ENCODE results near the gene OR6V1.

Gene OR6V1

DNA sequence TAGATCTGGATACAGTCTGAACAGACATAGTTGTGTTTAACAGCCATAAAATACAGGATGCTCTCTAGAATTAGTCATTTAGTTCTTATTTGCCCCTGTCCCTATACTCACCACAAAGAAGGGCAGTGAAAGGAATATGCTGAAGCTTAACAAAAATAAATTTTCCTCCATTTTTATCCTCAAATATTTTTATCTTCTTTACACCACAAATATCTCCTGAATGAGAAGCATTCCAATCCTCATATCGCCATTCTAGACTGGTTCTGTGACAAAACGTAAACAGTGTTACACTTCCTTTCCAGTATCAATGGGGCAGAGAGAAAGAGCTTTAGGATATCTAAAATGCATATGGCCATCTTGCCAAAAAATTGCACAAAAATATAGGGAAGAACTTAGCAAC, 26.8 kb upstream of the OR6V1 start:
- Mint-ChIP-seq H3K27me3 (peaks cover 23% of the 10 kb centered on the region), H3K36me3 (ENCODE audit: low read depth) (no peaks in the 10 kb centered on the region), H3K9me3 (no peaks in the 10 kb centered on the region), H3K27ac (no peak overlapping the region), H3K4me1 (ENCODE audit: low read depth) (no peaks in the 10 kb centered on the region), H3K4me3 (no peak overlapping the region)
- DNase-seq, result no peak

DNA sequence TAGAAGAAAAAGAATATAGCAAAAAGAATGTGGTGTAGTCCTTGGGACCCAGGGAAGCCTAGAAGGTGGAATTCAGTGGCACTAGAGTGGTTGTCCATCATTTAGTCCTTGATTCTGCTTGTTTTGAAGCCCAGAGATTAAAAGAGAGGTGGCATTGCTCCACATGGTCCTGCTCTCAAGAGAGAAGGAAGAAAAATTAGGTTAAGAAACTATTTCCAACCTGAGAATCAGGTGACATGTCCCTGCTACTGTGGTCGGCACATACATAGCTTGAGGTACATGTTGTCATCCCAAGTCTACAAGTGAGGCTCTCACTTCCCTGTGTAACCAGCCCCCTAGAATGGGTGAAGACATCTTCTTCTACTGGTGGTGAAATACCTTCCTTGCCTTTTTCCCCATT, 25.1 kb upstream of the OR6V1 start, which contains the start of gene OR9A2:
OR9A2 (minus strand) TSS at position 101 of the 400 bp plus-strand sequence; CDS start at position 101, 0 bp downstream.
- Mint-ChIP-seq H3K36me3 (ENCODE audit: low read depth) (no peaks in the 10 kb centered on the region), H3K27me3 (peaks cover 28% of the 10 kb centered on the region), H3K27ac (no peak within 1 kb of the TSS), H3K9me3 (no peaks in the 10 kb centered on the region), H3K4me3 (no peak within 1 kb of the TSS), H3K4me1 (ENCODE audit: low read depth) (no peaks in the 10 kb centered on the region)
- DNase-seq, result no peak

DNA sequence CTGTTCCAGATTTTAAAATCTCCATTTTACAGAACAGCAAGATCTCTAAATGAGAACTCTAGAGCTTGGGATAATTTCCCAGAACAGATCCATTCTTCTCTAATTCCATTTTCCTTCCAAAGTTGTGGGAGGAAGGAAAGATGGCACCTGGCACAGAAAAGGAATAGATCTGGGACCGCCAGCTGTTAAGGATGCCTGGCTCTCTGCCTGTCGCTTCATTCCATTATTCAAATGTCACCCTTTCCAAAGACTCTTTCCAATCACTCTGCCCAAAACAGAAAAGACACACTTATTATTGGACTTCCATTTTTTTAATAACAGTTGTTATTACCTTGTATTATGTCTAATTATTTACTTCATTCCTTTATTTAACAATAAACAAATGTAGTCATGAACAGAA, 24.5 kb upstream of the OR6V1 start:
- H3K4me3 Mint-ChIP-seq, result no peak overlapping the region
- no peak overlapping the region for H3K27ac Mint-ChIP-seq
- peaks cover 28% of the 10 kb centered on the region for H3K27me3 Mint-ChIP-seq
- no peaks in the 10 kb centered on the region for H3K9me3 Mint-ChIP-seq
- no peaks in the 10 kb centered on the region for H3K36me3 Mint-ChIP-seq (ENCODE audit: low read depth)
- H3K4me1 Mint-ChIP-seq (ENCODE audit: low read depth), result no peaks in the 10 kb centered on the region
- DNase-seq, result no peak

DNA sequence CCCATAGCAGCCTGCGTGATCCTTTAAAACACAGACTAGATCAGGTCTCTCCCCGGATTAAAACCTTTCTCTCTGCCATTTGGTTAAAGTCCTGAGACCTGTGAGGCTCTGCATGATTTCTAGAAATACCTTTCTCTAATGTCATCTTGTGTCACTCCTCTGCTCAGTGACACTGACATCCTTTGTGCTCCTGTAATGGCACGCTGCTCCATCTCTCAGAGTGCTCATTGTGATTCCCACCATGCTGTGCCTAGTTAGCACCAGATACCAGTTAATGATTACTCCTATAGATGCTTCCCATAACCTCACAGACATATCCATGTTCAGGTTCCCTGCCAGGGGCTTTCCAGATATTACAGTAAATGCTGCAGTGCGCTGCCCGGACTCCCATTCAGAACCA, 13.5 kb upstream of the OR6V1 start:
- Mint-ChIP-seq H3K27ac (no peak overlapping the region), H3K4me1 (ENCODE audit: low read depth) (no peaks in the 10 kb centered on the region), H3K4me3 (no peak overlapping the region), H3K9me3 (peaks cover 6% of the 10 kb centered on the region), H3K36me3 (ENCODE audit: low read depth) (no peaks in the 10 kb centered on the region), H3K27me3 (peaks cover 9% of the 10 kb centered on the region)
- no peak for DNase-seq

DNA sequence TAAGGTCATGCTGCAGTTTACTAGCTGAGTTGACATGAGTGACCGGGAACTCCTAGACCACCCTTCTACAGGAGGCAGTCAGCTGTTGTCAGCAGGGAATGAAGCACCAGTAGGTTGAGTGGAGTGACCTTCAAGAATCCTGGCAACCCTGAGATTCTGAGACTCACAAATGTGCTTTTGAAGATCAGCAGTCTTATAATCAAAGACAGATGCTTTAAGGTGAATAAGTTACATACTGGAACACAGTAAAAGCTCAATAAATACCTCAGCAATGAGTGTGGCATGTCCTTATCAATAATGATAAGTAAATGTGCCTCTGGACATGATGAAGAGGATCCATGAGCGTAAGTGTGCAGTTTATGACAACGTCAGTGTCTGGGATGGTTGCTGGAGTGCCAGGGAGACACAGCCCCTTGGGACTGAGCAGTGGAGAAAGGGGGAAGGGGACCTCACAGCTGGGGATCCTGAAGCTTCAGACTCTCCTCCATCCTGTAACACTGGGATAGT, 11.9 kb upstream of the OR6V1 start:
- Mint-ChIP-seq H3K36me3 (ENCODE audit: low read depth) (no peaks in the 10 kb centered on the region), H3K4me1 (ENCODE audit: low read depth) (no peaks in the 10 kb centered on the region), H3K9me3 (no peaks in the 10 kb centered on the region), H3K27me3 (peaks cover 14% of the 10 kb centered on the region), H3K27ac (no peak overlapping the region), H3K4me3 (no peak overlapping the region)
- DNase-seq, result no peak

DNA sequence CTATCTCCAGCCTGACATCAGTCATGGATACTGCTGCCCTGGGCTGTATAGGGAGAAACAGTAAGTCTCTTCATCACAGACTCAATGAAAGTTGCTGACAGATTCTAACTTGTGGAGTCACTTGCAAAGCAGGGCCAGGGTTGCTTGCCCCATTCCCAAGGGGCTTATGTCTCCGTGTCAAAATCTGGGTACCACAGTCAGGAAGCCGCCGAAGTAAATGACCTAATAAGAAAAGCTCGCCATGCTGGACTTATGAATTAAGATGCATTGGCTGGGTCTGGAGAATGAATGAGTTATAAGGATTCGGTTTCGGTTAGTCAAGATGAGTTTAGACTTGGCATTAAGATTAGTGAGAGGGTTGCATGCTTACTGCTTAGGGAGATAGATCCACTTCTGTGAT, 10.8 kb upstream of the OR6V1 start:
- H3K9me3 Mint-ChIP-seq, result no peaks in the 10 kb centered on the region
- H3K4me3 Mint-ChIP-seq, result no peak overlapping the region
- no peaks in the 10 kb centered on the region for H3K4me1 Mint-ChIP-seq (ENCODE audit: low read depth)
- H3K27me3 Mint-ChIP-seq, result peaks cover 20% of the 10 kb centered on the region
- no peaks in the 10 kb centered on the region for H3K36me3 Mint-ChIP-seq (ENCODE audit: low read depth)
- H3K27ac Mint-ChIP-seq, result no peak overlapping the region
- DNase-seq, result no peak

DNA sequence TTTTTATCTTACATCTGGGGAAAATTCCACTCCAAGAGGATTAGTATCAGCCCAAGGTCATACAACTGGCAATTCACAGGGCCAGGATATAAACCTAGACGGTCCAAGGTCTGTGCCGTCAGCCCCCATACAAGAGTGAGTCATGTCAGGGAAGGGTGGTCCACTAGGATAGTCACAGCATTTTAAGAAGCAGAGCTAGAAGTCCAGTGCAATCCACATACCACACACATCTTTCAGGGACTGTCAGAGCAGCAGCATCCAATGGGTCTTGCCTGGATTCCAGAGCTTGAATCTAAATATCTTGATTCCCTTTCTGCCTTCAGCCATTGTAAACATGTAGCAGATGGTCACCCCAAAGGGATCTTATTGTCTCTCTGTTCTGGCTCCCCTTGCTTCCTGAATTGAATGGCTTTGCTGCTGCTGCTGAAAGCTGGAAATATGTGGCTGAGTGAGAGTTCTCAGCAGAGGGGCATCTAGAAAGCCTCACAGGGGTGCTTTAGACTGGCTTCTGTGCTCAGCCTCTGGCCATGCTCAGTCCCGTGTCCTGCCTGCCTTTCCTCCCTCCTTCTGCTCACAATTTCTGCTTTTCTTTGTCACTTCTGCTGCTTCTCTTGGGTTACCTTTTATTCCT, 9.9 kb upstream of the OR6V1 start:
- DNase-seq, result no peak
- no peaks in the 10 kb centered on the region for H3K4me1 Mint-ChIP-seq (ENCODE audit: low read depth)

DNA sequence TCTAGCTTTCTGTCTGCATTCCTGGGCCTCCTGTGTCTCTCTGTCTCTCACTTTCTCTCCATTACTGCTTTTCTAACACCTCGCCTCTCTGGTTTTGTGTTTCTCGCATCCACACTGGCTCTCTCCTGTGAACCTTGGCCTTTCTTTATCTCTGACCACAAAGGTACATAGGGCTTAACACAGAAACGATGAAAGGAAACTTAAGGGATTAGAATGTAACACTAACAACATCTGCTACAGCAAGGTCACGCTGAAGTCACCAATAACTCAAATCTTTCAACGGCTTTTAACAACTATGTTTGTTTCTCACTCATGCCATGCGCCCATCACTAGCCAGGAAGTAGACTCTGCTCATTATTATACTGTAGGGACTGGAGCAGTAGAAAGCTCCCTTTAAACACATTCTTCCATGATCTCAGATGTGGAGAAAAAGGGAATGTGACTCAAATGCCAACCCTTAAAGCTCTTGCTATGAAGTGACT, 9.3 kb upstream of the OR6V1 start:
- H3K27me3 Mint-ChIP-seq, result peaks cover 23% of the 10 kb centered on the region
- H3K36me3 Mint-ChIP-seq (ENCODE audit: low read depth), result no peaks in the 10 kb centered on the region
- no peak for DNase-seq
- H3K4me3 Mint-ChIP-seq, result no peak overlapping the region
- no peaks in the 10 kb centered on the region for H3K9me3 Mint-ChIP-seq
- no peaks in the 10 kb centered on the region for H3K4me1 Mint-ChIP-seq (ENCODE audit: low read depth)
- no peak overlapping the region for H3K27ac Mint-ChIP-seq

More for the DNA sequence above, 9.9 kb upstream of the OR6V1 start:
- H3K36me3 Mint-ChIP-seq (ENCODE audit: low read depth), result no peaks in the 10 kb centered on the region
- peaks cover 23% of the 10 kb centered on the region for H3K27me3 Mint-ChIP-seq
- no peak overlapping the region for H3K4me3 Mint-ChIP-seq
- no peaks in the 10 kb centered on the region for H3K9me3 Mint-ChIP-seq
- no peak overlapping the region for H3K27ac Mint-ChIP-seq

DNA sequence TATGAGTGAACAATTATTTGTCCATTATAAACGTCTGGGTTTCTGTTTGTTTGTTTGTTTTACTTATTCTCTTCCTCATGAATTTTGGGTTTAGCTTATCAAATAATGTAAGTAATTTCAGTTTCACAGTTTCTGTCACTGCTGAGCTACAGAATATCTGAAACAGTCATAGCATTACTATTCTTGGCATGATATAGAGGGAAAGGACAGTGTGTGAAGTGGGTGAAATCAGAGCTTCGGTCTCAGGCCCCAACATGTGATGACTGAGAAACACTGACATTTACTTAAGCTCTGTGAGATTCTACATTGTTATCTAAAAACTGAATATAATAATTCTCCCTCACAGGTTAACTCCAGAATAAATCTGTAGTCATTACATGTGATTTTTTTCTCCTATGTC, 8.8 kb upstream of the OR6V1 start:
- H3K9me3 Mint-ChIP-seq, result no peaks in the 10 kb centered on the region
- no peaks in the 10 kb centered on the region for H3K36me3 Mint-ChIP-seq (ENCODE audit: low read depth)
- H3K4me3 Mint-ChIP-seq, result no peak overlapping the region
- H3K27me3 Mint-ChIP-seq, result peaks cover 23% of the 10 kb centered on the region
- no peak overlapping the region for H3K27ac Mint-ChIP-seq
- no peak for DNase-seq
- peaks cover 1% of the 10 kb centered on the region for H3K4me1 Mint-ChIP-seq (ENCODE audit: low read depth)

DNA sequence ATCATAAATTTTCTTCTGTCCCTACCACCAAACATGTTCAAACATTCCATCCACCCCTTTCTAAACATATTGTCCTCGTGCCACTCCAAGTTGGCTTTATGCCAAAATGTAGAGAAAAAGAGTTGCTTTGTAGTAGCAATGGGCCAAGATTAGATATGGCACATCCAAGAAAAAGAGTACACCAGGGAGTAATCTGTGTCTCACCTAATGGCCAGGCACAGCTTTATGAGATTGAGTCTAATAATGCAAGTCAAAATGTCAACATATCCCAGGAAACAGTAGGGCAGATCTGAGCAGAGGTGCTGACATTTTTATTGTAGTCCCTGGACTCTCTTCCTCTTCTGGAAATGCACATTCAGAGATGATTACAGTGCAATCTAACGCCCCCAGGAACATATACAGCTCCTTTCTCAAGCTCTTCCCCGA, 5.7 kb upstream of the OR6V1 start:
- H3K4me3 Mint-ChIP-seq, result no peak overlapping the region
- no peaks in the 10 kb centered on the region for H3K36me3 Mint-ChIP-seq (ENCODE audit: low read depth)
- H3K27me3 Mint-ChIP-seq, result peaks cover 26% of the 10 kb centered on the region

DNA sequence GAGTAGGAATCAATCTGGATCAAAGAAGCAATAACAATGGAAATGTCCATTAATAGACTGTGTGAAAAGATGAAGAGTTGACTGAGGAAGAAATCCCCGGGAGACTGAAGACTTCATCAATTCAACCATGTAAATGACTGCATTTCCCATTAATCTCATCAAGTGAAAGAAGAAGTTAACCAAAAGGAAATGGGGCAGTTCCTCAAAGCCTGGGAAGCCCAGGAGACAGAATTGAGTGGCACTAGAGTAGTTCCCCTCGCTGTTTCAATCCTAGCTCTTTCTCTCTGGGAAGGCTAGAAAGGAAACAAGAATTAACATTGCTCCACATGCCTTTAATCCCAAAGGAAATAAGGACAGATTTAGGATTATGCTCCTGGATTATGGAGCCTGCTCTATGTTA, 4.8 kb upstream of the OR6V1 start:
- Mint-ChIP-seq H3K9me3 (no peaks in the 10 kb centered on the region), H3K27ac (no peak overlapping the region), H3K27me3 (peaks cover 24% of the 10 kb centered on the region), H3K4me1 (ENCODE audit: low read depth) (peaks cover 9% of the 10 kb centered on the region), H3K4me3 (no peak overlapping the region), H3K36me3 (ENCODE audit: low read depth) (no peaks in the 10 kb centered on the region)
- DNase-seq, result no peak

More for the DNA sequence above, 5.7 kb upstream of the OR6V1 start:
- no peak for DNase-seq
- no peak overlapping the region for H3K27ac Mint-ChIP-seq
- no peaks in the 10 kb centered on the region for H3K9me3 Mint-ChIP-seq
- H3K4me1 Mint-ChIP-seq (ENCODE audit: low read depth), result peaks cover 9% of the 10 kb centered on the region

DNA sequence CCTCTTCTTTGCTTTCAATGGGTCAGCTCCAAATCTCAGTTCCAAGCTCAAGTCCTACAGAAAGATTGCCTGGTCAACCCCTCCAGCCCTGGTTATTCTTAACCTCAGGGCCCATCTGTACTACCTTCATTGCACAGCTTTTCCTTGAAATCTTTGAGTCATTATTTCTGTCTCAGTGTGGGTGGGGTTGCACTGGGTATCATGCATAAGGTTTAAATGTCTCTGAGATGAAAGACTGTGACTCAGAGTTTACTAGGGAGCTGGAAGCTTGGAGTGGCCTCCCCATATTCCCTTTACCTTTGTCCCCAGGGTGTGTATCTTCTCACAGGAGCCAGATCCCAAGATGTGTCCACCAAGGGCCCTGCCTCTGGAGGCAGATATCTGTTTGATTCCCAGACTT, 3.3 kb upstream of the OR6V1 start:
- Mint-ChIP-seq H3K4me3 (no peak overlapping the region), H3K9me3 (no peaks in the 10 kb centered on the region), H3K4me1 (ENCODE audit: low read depth) (peaks cover 9% of the 10 kb centered on the region), H3K27me3 (peaks cover 20% of the 10 kb centered on the region), H3K36me3 (ENCODE audit: low read depth) (no peaks in the 10 kb centered on the region), H3K27ac (no peak overlapping the region)
- DNase-seq, result no peak

DNA sequence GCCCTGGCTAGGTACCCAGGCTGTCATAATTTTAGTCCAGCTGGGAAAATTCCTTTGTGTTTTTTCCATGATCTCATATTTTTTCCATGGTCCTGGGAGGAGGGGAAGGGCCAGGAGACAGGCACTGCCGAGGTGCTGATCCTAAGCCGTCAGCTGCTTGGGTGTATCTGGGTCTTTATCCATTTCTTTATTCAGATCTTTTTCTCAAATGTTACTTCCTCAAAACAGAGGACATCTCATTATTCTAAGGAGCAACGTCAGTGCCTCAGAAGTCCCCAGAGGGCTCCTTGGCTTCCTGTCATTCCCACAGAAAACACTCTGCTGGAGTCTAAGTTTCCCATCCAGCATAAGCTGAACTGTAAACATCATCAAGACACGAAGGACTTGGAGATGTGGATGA, 2.8 kb upstream of the OR6V1 start:
- Mint-ChIP-seq H3K4me3 (no peak overlapping the region), H3K27ac (no peak overlapping the region)

DNA sequence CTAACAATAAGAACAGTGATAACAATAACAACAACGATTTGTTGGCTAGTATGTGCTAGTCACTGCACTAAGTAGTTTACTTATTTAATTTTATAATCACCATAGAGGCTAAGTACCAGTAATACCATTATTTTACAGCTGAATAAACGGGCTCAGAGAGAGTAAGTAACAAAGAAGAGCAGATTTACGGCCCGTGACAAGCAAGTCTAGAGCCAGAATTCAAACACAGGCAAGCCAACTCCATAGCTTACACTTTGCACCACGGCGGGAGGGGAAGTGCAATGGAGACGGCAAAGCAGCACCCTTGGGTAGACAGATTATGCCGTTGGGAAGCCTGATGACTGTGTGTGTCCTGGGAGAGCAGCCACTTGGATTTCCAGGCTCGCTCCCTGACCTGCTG, 1.2 kb upstream of the OR6V1 start:
- H3K4me3 Mint-ChIP-seq, result no peak overlapping the region
- peaks cover 19% of the 10 kb centered on the region for H3K27me3 Mint-ChIP-seq
- no peaks in the 10 kb centered on the region for H3K9me3 Mint-ChIP-seq
- no peak for DNase-seq
- peaks cover 9% of the 10 kb centered on the region for H3K4me1 Mint-ChIP-seq (ENCODE audit: low read depth)
- no peaks in the 10 kb centered on the region for H3K36me3 Mint-ChIP-seq (ENCODE audit: low read depth)
- H3K27ac Mint-ChIP-seq, result no peak overlapping the region

More for the DNA sequence above, 2.8 kb upstream of the OR6V1 start:
- Mint-ChIP-seq H3K4me1 (ENCODE audit: low read depth) (peaks cover 9% of the 10 kb centered on the region), H3K9me3 (no peaks in the 10 kb centered on the region), H3K36me3 (ENCODE audit: low read depth) (no peaks in the 10 kb centered on the region), H3K27me3 (peaks cover 21% of the 10 kb centered on the region)
- DNase-seq, result no peak

DNA sequence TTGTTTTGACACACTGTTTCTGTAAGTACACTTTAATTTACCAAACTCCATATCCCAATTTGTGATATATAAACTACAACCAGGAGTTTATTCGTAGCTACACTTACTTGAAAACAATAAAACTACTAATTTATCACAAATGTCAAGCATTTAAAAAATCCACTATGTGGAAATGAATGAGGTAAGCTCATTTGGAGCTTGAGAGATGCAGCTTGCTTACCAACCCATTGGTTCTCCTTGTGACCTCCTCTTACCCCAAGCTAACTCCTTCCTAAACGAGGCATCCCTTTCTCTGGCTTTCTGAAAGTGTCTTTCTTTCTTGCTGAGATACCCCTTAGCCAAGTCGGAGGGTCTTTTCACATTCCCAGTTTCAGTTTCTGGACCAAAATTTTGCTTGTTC, 2.5 kb downstream of the OR6V1 start:
- no peak for DNase-seq
- Mint-ChIP-seq H3K4me3 (no peak overlapping the region), H3K4me1 (ENCODE audit: low read depth) (no peaks in the 10 kb centered on the region), H3K36me3 (ENCODE audit: low read depth) (no peaks in the 10 kb centered on the region), H3K27me3 (peaks cover 24% of the 10 kb centered on the region), H3K9me3 (no peaks in the 10 kb centered on the region), H3K27ac (no peak overlapping the region)
